HG03135 (cell line): ENCODE results near the gene THBS4.
"Not testable (repeated sequence)": the region's sequence is repeated elsewhere in the genome, so short reads cannot be mapped to it uniquely, and the experiment has no call there.

Experiments
- ATAC-seq: cut with Tn5 transposase; IDR thresholded peaks from one replicate; pipeline ENCODE4 v1.9.1; 2021; ENCODE audit warnings: mild to moderate bottlenecking, moderate library complexity; ENCODE audit not compliant: unreplicated experiment

THBS4 gene

DNA sequence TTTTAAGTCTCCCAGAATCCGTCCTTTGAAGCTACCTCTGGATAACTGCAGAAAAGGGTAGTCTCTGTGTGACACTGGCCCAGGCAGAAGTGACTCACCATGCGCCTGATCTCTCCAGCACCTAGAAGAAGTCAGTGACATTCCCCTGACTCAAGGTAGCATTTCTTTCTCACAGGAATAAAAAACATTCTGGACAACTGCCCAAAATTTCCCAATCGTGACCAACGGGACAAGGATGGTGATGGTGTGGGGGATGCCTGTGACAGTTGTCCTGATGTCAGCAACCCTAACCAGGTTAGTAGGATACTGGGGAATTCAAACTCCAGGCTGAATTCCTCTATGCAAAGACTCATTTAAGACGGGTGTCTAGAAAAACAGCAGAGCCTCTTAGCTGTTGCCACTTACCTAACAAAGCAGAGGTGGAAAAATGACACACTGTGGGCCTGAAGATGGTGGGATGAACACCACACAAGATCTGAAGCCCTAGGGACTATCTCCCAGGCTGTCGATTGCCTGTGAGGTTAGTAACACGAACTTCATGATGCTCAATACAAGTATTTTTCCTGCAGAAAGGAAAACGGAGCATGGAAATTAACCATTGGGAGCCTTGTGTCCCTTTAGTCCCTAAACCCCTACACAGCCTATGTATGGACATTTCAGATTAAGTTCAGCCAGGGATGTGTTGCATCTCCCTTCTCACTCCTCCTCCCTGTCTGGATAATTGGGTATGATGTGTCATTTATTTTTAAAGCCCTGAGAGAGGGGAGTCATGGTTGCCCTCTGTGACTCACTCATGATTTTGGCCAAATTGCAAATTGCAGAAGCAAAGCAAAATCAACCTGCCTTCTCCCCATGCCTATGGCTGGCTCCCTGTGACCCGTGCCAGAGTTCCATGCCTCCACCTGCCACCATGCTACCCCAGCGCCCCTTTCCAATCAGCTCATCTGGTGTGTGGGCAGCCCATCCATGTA, 37.2 kb downstream of the THBS4 start:
- no peak for ATAC-seq

DNA sequence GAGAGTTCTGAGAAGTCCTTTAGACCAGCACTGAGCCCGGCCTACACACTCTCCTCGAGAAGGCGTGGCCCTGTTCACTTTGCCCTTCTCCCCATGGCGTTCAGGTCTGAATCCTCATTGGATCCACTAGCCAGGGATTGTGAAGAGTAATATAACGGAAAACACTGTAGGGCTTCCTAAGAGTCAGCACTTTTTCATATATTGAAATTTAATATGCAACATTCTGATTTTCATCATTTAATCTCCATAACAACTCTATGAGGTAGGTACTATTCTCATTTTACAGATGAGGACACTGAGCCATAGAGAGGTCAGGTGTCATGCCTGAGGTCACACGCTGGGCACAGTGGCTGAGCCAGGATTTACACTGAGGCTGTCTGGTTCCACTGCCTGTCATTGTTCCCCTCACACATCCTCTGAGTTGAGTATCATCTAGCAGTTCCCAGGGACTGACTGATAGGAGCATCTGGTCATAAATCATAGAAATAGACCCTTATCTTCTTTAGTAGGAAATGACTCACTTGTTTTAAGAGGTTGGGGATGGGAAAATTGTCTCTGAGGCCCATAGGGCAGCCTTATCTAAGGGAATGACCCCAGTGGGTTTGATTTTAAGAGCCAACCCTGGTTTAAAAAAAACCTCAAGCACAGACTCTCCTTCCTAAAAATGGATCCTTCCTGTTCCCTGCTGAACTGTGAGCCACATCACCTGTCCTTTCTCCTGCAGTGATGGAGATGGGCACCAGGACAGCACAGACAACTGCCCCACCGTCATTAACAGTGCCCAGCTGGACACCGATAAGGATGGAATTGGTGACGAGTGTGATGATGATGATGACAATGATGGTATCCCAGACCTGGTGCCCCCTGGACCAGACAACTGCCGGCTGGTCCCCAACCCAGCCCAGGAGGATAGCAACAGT, 41.2 kb downstream of the THBS4 start:
- ATAC-seq: no peak

DNA sequence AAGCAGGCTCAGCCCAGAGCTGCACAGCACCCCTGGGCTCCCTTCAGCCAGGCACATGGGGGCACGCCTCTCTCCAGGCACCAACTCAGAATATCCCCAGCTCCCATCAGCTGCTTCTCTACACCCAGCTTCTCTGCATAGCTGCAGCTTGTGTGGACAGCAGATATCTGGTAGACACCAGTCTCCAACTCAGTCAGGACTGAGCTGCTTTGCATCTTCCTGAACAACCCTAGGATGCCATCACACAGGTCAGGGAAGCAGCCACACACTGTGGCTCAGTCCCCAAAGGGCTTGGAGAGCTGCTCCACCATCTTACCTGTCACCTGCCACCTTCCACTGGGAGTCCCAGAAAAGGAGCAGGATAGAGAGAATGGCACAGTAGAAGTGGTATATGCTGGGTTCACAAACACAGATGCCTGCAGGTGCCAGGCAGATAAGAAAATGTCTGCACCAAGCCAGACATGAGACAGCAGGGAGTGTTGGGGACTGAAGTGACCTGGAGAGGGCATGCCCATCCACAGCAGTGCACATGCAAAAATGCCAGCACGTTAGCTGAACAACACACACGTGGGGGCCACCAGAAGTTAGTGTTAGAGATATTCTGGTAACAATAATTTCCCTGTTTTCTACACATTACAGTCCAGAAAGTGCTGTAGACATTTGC, 42.0 kb downstream of the THBS4 start:
- no peak for ATAC-seq

DNA sequence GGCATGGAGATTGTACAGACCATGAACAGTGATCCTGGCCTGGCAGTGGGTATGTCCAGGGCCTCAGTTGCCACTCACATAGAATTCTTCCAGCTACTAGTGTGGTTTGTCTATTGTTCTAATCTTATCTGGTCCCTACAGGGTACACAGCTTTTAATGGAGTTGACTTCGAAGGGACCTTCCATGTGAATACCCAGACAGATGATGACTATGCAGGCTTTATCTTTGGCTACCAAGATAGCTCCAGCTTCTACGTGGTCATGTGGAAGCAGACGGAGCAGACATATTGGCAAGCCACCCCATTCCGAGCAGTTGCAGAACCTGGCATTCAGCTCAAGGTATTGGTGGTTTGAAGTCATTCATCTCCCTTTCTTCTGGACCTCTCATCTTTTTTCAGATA, 43.8 kb downstream of the THBS4 start:
- ATAC-seq: no peak

DNA sequence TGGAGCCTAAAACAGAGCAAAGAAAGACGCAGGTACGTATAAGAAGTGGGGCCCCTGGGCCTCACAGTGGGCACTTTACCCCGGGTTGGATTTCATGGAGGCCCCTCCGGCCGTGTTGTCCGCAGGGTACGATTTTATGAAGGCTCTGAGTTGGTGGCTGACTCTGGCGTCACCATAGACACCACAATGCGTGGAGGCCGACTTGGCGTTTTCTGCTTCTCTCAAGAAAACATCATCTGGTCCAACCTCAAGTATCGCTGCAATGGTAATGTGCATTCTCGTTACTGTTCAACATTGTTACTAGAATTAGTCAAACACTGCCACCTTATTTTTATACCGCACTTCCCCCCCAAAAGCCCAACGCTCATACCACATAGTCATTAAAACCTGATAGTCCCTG, 47.1 kb downstream of the THBS4 start:
- no peak for ATAC-seq

DNA sequence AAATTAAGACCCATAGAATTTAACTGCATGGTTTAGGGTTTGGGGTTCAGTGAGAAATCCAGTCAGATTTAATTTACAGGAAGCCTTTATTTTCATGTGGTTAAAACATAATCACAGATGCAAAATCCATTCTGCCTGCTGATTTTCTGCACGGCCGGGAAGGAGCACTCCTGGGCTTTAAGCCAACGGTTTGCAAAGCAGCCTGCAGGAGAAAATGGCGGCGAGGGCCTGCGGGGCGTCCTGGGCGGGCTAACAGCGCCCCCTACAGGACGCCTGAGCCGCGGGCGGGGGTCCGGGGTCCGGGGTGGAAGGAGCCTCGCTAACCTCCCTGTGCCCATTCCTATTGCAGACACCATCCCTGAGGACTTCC, 47.6 kb downstream of the THBS4 start:
- ATAC-seq: no peak

DNA sequence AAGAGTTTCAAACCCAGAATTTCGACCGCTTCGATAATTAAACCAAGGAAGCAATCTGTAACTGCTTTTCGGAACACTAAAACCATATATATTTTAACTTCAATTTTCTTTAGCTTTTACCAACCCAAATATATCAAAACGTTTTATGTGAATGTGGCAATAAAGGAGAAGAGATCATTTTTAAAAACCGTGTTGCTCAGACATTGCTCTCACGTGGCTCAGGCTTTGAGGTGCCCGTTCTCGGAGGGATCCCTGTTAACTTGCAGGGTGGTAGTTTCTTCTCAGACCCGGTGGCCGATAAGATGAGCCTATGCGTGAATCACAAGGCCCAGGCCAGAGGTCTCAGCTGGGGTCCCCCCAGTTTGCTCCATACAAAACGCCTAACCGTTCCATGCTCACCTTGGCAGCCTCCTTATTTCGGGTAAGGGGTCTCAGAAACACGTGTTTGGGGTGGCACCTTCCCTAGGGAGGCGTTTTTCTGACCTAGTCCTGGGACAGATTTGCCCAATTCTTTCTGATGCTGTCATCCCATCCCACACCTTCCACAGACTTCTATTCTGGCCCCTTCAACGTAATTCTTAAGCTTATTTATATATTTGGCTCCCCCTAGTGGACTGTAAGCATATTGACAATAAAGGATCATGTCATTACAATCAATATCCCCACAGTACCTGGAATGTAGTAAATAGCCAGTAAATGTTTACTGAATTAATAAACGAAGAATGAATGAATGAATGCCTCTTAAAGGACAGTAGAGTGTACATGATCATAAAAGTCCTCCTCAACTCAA, 48.1 kb downstream of the THBS4 start:
- no peak for ATAC-seq

DNA sequence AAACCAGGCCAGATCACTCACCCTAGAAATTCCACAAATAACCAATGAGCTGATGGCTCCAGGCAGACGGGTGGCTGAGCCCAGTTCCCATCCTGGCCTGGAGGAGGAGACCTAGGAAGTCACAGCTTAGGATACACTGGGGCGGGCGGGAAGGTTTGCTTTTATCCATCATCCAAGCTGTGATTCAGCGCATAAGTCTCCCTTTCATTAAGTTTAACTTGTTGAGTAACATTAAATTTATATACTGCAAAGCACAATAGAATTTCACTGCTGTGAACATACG, 55.7 kb downstream of the THBS4 start:
- ATAC-seq: no peak

DNA sequence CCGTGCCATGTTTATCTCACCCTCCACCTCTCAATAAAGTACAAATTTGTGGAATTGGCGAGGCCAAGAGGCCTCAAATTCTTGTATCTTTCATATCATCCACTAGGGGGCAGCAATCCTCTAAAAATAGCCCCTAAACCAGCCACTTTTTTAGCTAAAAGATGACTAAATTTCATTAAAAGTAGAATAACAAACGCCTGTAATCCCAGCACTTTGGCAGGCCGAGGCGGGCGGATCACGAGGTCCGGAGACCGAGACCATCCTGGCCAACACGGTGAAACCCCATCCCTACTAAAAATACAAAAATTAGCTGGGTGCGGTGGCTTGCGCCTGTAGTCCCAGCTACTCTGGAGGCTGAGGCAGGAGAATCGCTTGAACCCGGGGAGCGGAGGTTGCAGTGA, 56.6 kb downstream of the THBS4 start:
- not testable (repeated sequence) for ATAC-seq

DNA sequence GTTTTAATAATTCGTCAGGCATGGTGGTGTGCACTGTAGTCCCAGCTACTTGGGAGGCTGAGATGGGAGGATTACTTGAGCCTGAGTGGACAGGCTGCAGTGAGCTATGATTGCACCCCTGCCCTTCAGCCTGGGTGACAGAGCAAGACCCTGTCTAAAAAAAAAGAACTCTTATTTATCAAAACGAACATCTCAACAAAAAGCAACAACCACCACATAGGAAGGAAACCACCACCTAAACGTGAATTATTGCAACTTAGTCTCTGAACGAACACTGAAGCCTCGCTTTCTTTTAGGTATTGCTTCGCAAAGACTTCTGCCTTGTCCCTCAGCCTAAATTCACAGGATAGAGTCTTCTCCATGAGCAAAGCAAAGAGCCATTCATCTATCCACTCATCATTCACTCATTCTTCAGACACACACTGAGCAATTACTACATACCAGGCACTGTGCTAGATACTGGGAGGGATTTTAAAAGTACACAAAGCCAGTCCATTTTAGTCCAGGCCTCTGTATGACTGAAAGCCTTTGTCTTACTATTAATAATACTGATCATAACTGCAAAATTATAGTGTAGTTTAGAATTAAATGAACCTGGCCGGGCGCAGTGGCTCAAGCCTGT, 57.4 kb downstream of the THBS4 start:
- no peak for ATAC-seq

DNA sequence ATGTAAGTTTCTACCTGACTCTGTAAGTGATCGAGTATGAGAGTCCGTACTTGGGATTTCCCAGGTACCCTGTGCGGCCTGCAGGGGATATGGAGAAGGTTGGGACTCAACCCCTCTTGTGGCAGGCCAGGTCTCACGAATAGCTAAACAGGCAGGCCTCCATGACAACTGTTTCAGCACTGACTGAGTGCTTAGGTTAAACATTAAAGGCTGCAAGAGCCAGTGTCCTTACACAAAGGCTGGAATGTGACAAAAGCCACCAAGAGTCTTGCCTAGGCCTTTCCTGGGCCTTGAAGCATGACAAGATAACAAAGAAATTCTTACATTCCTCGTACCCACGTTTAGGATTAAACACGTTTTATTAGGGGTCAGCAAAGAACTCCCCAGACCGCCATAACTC, 58.6 kb downstream of the THBS4 start:
- ATAC-seq: no peak

DNA sequence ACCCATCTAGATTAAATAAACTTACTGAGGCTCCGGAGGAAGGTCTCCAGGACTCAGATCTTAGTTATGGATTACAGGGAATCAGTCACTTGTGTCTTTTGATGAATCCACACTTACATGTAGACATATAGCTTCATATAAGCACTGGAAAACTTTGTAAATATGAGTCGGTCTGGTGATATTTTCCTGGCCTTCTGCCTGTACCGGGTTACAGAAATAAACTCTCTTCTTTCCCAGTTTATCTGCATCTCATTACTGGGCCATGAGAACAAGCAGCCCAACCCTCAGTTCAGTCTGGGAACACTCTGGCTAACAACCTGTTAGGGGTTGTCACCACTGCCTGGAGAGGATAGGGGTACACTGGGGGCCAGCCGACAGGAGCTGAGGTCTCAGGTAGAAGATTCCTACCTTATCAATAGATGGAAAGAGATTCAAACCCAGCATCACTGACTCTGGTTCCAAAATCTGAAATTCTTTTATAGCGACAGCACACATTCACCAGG, 59.1 kb downstream of the THBS4 start:
- ATAC-seq: no peak

DNA sequence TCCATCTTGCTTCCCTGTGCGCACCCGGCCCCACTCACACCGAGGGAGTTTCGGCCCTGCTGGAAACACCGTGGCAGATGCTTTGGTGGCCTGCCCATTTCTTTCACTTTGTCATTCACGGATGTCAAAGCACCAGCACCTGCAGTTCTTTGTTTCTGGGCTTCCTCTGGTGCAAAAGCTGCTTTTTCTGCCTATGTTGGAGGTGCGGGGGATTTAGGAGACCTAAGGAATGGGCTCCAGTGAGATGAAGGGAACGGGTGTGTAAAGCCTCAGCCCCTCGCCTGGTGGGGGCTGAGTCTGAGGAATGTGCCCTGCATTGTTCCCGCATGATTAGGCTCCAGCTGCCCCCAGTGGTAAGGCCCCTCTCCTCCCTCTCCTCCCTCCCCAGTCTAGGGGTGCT, 62.3 kb downstream of the THBS4 start:
- no peak for ATAC-seq

DNA sequence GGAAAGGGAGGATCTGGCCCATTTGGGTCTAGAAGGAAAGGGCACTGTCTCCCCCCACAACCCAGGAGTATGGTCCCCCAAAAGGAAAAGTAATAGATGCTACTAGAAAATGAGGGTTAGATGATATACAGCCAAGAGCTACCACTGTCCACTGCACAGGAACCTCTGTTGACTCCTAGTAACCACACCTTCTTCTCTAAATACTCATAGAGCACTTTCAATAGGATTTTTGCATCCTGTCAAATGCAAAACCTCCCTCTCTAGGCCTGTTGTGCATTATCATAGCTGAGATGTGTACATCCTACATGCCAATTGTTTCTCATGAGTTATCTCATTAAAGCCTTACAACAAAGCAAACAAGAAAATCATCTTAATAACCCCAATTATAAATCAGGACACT, 66.8 kb downstream of the THBS4 start:
- no peak for ATAC-seq

DNA sequence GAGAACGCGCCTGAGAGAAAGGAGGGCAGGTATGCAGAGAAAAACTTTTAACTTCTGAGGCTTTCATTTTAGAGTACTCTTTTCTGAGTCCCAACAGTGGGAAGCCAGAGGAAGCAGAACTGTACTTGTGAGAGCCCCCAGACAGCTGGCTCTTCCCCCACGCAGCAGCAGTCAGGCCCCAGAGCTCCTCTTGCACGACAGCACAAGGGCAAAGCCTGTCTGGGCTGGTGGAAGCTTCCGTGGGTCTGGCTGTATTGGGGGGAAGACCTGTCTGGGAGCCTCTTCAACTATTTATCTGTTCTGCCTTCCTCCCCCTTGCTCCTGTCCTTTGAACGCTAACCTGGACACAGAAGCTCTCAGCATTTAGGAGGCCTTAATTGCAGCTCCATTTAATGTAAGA, 68.2 kb downstream of the THBS4 start:
- no peak for ATAC-seq

DNA sequence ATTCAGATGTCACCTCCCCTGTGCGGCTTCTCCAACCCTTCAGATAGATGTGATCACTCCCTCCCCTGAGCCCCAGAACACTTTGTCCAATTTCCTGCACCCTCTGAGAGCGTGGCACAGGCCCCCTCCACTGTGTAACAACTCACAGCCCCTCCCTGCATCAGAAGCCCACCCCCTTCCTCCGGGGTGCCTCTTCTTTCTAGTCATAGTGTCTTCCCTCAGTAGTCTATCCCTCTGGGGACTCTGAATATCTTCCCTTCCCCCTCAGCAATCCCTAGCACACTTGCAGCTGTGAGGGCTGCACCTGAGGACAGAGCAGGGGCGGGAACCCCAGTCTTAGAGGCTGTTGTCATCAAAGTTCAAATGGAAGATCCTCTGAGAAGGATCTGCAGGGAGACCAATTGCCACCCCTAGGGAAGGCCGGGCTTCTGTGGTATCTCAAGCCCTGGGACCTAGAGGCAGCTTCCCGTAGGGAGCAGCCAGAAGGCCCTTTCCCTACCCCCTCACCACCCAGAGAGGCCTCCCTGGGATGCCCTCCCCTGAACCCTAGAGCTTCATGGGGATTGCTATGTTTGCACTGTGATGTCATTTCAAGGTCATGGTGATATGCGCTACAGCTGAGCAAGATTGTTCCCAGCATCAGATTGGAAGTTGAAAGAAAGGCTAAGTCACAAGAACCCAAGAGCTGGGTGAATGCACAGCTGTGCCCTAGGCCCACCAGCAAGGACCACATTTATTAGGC, 70.7 kb downstream of the THBS4 start:
- ATAC-seq: no peak

DNA sequence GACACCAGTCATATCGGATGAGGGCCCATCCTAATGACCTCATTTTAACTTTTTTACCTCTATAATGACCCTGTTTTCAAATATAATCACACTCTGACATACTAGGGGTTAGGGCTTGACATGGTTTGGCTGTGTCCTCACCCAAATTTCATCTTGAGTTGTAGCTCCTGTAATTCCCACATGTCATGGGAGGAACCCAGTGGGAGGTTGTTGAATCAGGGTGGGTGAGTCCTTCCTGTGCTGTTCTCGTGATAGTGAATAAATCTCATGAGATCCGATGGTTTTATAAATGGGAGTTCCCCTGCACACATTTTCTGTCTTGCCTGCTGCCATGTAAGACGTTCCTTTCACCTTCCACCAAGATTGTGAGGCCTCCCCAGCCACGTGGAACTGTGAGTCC, 71.8 kb downstream of the THBS4 start:
- no peak for ATAC-seq

DNA sequence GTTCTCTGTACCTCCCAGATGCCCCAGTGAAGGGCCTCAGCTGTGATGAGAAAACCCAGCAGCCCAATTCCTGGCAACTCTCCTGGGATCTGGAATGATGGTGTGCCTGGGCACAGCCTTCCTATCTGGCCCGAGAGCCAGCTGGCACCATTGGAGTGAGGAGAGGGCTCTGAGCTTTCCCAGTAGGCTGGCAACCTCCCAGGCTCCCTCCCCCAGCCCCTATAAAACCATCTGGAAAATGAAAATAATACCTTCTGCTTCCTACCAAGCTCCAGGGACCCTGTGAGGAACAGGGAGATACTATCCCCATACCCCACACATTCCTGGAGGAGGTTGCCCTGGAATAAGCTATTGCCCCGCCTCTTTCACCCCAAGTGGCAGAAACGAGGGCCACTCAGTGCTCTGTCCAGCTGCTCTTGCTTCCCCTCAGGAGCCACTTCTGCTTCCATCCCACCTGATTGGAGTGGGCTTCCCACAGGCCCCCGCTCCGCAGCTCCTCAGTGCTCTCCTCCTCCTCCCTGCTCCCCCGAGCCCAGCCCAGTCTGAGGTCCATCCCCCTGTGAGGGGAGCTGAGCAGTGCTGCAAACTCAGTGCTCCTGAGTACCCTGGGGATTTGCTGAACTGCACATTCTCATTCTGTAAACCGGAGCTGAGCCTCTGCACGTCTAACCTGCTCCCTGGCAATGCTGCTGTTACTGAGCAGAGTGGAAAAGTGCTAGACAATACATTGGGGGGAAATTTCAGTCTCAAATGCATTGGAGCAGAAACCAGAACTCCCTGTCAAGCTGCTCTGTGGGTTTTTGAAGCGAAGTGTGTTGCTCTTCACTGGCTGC, 74.7 kb downstream of the THBS4 start:
- peak; percentile 85 for ATAC-seq
